HepG2 (cell line): ENCODE data around the gene OLFM3. TPM values are rescaled to one million over a fixed set of nuclear protein-coding genes. Genes with fewer than 3 reads are reported as not detected.

Experiments
- ATAC-seq: fragments of 200-7000 bp; cut with Tn5 transposase; 3 replicates; pipeline ENCODE4 v1.9.1; 2020; ENCODE audit warnings: mild to moderate bottlenecking, moderate library complexity
- BruUV-seq: library from RNA; stranded (reverse); fragments of 400-500 nt; replicated peaks from 2 replicates; lab custom pipeline; 2021; lab: Mats Ljungman, UMichigan
- CTCF ChIA-PET: fragments of 300-600 bp; formaldehyde crosslinking; extraction: SDS; loops from one replicate; lab custom pipeline; 2021; ENCODE audit warnings: low total read pairs, inconsistent platforms, low intra/inter-chr PET ratio; lab: Yijun Ruan, JAX
- POLR2A ChIA-PET: fragments of 350-600 bp; sonication (Branson Sonifier 250); formaldehyde crosslinking; loops from one replicate; lab custom pipeline; 2020; ENCODE audit warnings: antibody characterized with exemption, inconsistent platforms; lab: Yijun Ruan, JAX
- DNase-seq: peaks from one replicate; pipeline ENCODE4 v3.0.0-alpha.2; 2015; ENCODE audit warnings: low spot score
- FAIRE-seq: peaks from 3 replicates; lab custom pipeline; 2011; peaks lifted over from hg19 to GRCh38; lab: Jason Lieb, UNC
- H2AFZ ChIP-seq: one replicate; pipeline ENCODE4 v1.6.1; 2011; ENCODE audit warnings: low read length, inconsistent platforms
- H3K27ac ChIP-seq: fragments of 300-600 bp; 3 replicates; pipeline ENCODE4 v1.8.0; 2011; ENCODE audit warnings: mixed run types, mild to moderate bottlenecking, mixed read lengths, low read length, inconsistent platforms; ENCODE audit not compliant: insufficient read depth; ENCODE audit errors: extremely low read length
- H3K27me3 ChIP-seq, 2 experiments: fragments of 200-600 bp in 1 of 2; 2 replicates in 1 of 2; 3 replicates in 1 of 2; pipeline versions ENCODE4 v1.6.0 to v1.8.0; 2011; ENCODE audit warnings: low read length in 2 of 2, mild to moderate bottlenecking in 2 of 2, moderate library complexity in 2 of 2, inconsistent platforms in 1 of 2; ENCODE audit not compliant: insufficient read depth in 2 of 2, control insufficient read depth in 1 of 2
- H3K36me3 ChIP-seq, 2 experiments: fragments of 200-600 bp in 1 of 2; replicated peaks in 1 of 2; 2 replicates in 1 of 2; 3 replicates in 1 of 2; pipeline versions ENCODE4 v1.5.1 to v1.8.0; 2011; ENCODE audit warnings: low read length in 2 of 2, inconsistent platforms in 1 of 2; ENCODE audit not compliant: insufficient read depth in 2 of 2, control insufficient read depth in 1 of 2
- H3K4me1 ChIP-seq: 2 replicates; pipeline ENCODE4 v1.5.1; 2012; ENCODE audit warnings: low read length, inconsistent platforms; ENCODE audit not compliant: insufficient read depth
- H3K4me2 ChIP-seq: 2 replicates; pipeline ENCODE4 v1.6.0; 2011; ENCODE audit warnings: low read depth, low read length, inconsistent platforms
- H3K4me3 ChIP-seq, 3 experiments: fragments of 200-600 bp in 1 of 3; sonication (generic), shearing (Covaris generic) in 1 of 3; replicated peaks in 1 of 3; 2 replicates each; pipeline ENCODE4 v1.5.1; 2011 to 2016; ENCODE audit warnings: low read length in 3 of 3, inconsistent platforms in 2 of 3, low read depth in 2 of 3, mild to moderate bottlenecking in 2 of 3, control low read depth in 1 of 3, mixed read lengths in 1 of 3; ENCODE audit not compliant: insufficient read depth in 1 of 3
- H3K79me2 ChIP-seq: one replicate; pipeline ENCODE4 v1.6.1; 2011; ENCODE audit warnings: low read length, inconsistent platforms; ENCODE audit not compliant: insufficient read depth
- H3K9ac ChIP-seq: 2 replicates; pipeline ENCODE4 v1.6.0; 2011; ENCODE audit warnings: mild to moderate bottlenecking, low read depth, low read length, inconsistent platforms; ENCODE audit not compliant: insufficient read depth
- H3K9me3 ChIP-seq: 2 replicates; pipeline ENCODE4 v1.5.1; 2012; ENCODE audit warnings: mild to moderate bottlenecking, low read length
- H4K20me1 ChIP-seq: 2 replicates; pipeline ENCODE4 v1.6.0; 2011; ENCODE audit warnings: inconsistent platforms, mild to moderate bottlenecking, low read length, moderate library complexity; ENCODE audit not compliant: insufficient read depth
- ASH2L ChIP-seq: fragments of 300-600, 200-600 bp; sonication (generic); IDR thresholded peaks from 2 replicates; pipeline ENCODE4 v1.7.0; 2017; ENCODE audit warnings: low read depth, mild to moderate bottlenecking, moderate library complexity, mixed read lengths, low read length; ENCODE audit not compliant: insufficient read length
- CHCHD3 ChIP-seq: sonication (generic); formaldehyde crosslinking; IDR thresholded peaks from 2 replicates; pipeline ENCODE4 v1.8.0; 2022; ENCODE audit warnings: mild to moderate bottlenecking, missing genetic modification reagents, moderate library complexity
- EED ChIP-seq: sonication (generic); formaldehyde crosslinking; IDR thresholded peaks from 2 replicates; pipeline ENCODE4 v1.5.0; 2020; ENCODE audit warnings: mild to moderate bottlenecking, missing genetic modification reagents
- HDAC2 ChIP-seq: sonication (generic); formaldehyde crosslinking; IDR thresholded peaks from 2 replicates; pipeline ENCODE4 v1.4.0; 2020; ENCODE audit warnings: missing genetic modification reagents
- MAX ChIP-seq: IDR thresholded peaks from 2 replicates; pipeline ENCODE4 v1.6.1; 2012; ENCODE audit warnings: inconsistent platforms
- MED1 ChIP-seq: sonication (generic); formaldehyde crosslinking; IDR thresholded peaks from 2 replicates; pipeline ENCODE4 v1.4.0; 2020; ENCODE audit warnings: missing genetic modification reagents
- POGZ ChIP-seq: sonication (generic); formaldehyde crosslinking; IDR thresholded peaks from 2 replicates; pipeline ENCODE4 v1.4.0; 2020; ENCODE audit warnings: mild to moderate bottlenecking, missing genetic modification reagents
- SMC3 ChIP-seq: IDR thresholded peaks from 2 replicates; pipeline ENCODE4 v1.6.1; 2011; ENCODE audit warnings: low read length, improper control_type of control experiment
- SNAPC4 ChIP-seq: sonication (generic); formaldehyde crosslinking; IDR thresholded peaks from 2 replicates; pipeline ENCODE4 v1.4.0; 2020; ENCODE audit warnings: mild to moderate bottlenecking, missing genetic modification reagents
- ZMAT5 ChIP-seq: sonication (generic); formaldehyde crosslinking; IDR thresholded peaks from 2 replicates; pipeline ENCODE4 v1.5.0; 2020; ENCODE audit warnings: mild to moderate bottlenecking, low read depth, missing genetic modification reagents, borderline replicate concordance
- ZNF12 ChIP-seq: sonication (generic); formaldehyde crosslinking; IDR thresholded peaks from 2 replicates; pipeline ENCODE4 v1.5.0; 2020; ENCODE audit warnings: missing genetic modification reagents
- ZNF30 ChIP-seq: sonication (generic); formaldehyde crosslinking; IDR thresholded peaks from 2 replicates; pipeline ENCODE4 v1.5.0; 2020; ENCODE audit warnings: mild to moderate bottlenecking, missing genetic modification reagents
- ZNF468 ChIP-seq: sonication (generic); formaldehyde crosslinking; IDR thresholded peaks from 2 replicates; pipeline ENCODE4 v1.8.0; 2022; ENCODE audit warnings: mild to moderate bottlenecking, moderate library complexity, missing genetic modification reagents
- ZNF549 ChIP-seq: sonication (generic); formaldehyde crosslinking; IDR thresholded peaks from 2 replicates; pipeline ENCODE4 v1.5.0; 2020; ENCODE audit warnings: missing genetic modification reagents
- ZNF841 ChIP-seq: sonication (generic); formaldehyde crosslinking; IDR thresholded peaks from 2 replicates; pipeline ENCODE4 v1.8.1; 2023; ENCODE audit warnings: missing genetic modification reagents, borderline replicate concordance
- WGBS: methylation state at CpG from one replicate; pipeline ENCODE4 v1.1.6; 2017; ENCODE audit warnings: low lambda C conversion rate; 5-methylcytosine and 5-hydroxymethylcytosine counted together
- in situ Hi-C: cut with HindIII; loops from 2 replicates; pipeline ENCODE4 v1.10.0; 2017; ENCODE audit warnings: low pct_unique_long_range_greater_than_20kb; ENCODE audit not compliant: extremely low pct_ligation_motif_present
- intact Hi-C: fragments of 100-400 bp; cut with micrococcal nuclease; formaldehyde crosslinking; loops from one replicate; pipeline ENCODE4 v1.10.0; 2022; ENCODE audit not compliant: unreplicated experiment
- polyA plus RNA-seq, 8 experiments: library from polyadenylated mRNA; depleted of rRNA in 3 of 8; stranded (reverse) in 7 of 8; unstranded in 1 of 8; fragments of >200 nt; fragmentation: Illumina TruSeq in 4 of 8; extraction: Trizol in 4 of 8; gene quantifications; 2 replicates each; pipeline versions ENCODE4 v1.2.1 to v1.2.3, GENCODE V29; 2011 to 2016; ENCODE audit warnings: low read depth in 4 of 8, missing spikeins in 1 of 8, mixed read lengths in 1 of 8; ENCODE audit not compliant: insufficient read depth in 1 of 8
- total RNA-seq, 5 experiments: library from RNA; depleted of rRNA; stranded (reverse); fragments of >200 nt; fragmentation: Illumina TruSeq; extraction: Trizol; gene quantifications; 2 replicates each; pipeline ENCODE4 v1.2.3, GENCODE V29; 2016; ENCODE audit warnings: low read depth in 1 of 5

The OLFM3 gene
- total and polyA plus RNA-seq, 2 of the 13 experiments (the other 11 are each of a cell fraction or from before 2014, with no cell fraction given), result not detected

- CTCF ChIA-PET, result no interaction called here
- intact Hi-C loops, result no loop called here
Observed at GRCh38 chr1:101964708-101965107, 32.0 kb downstream of the OLFM3 start.

GRCh38 chr1:101960142-101960541 lies 36.6 kb downstream of the OLFM3 start:
- no peak overlapping the region for H3K4me2 ChIP-seq
- ATAC-seq (no peak), DNase-seq (no peak), FAIRE-seq (no peak)
- no peak overlapping the region for H3K27ac ChIP-seq
- 15% methylated on average over 2 of the region's 2 CpGs for WGBS
- no TSS peak for BruUV-seq
- H3K79me2 ChIP-seq, result no peaks in the 10 kb centered on the region
- CTCF ChIA-PET, result no interaction called here
- no peak overlapping the region for H2AFZ ChIP-seq
- no peak overlapping the region for H3K9ac ChIP-seq
- intact Hi-C loops, result no loop called here
- in situ Hi-C loops, result no loop called here
- no peaks in the 10 kb centered on the region for H3K4me1 ChIP-seq
- POLR2A ChIA-PET, result no interaction called here
- no peak overlapping the region for H3K4me3 ChIP-seq
- no peaks in the 10 kb centered on the region for H3K9me3 ChIP-seq
- H4K20me1 ChIP-seq, result no peaks in the 10 kb centered on the region
- no peaks in the 10 kb centered on the region for H3K27me3 ChIP-seq
- H3K36me3 ChIP-seq, result no peaks in the 10 kb centered on the region
- no peak for TF ChIP-seq SNAPC4 (CRISPR knock-in tag)
- no peak for TF ChIP-seq EED (CRISPR knock-in tag)
- no peak for TF ChIP-seq SMC3
- TF ChIP-seq ZNF549 (CRISPR knock-in tag), result no peak
- TF ChIP-seq ASH2L, result no peak
- TF ChIP-seq ZNF30 (CRISPR knock-in tag), result no peak
- TF ChIP-seq MED1 (CRISPR knock-in tag), result no peak
- no peak for TF ChIP-seq HDAC2 (CRISPR knock-in tag)
- TF ChIP-seq CHCHD3 (CRISPR knock-in tag), result no peak
- TF ChIP-seq ZNF468 (CRISPR knock-in tag), result no peak
- TF ChIP-seq ZNF841 (CRISPR knock-in tag), result no peak
- no peak for TF ChIP-seq POGZ (CRISPR knock-in tag)

More at GRCh38 chr1:101964708-101965107, 32.0 kb downstream of the OLFM3 start:
- TF ChIP-seq ZMAT5 (CRISPR knock-in tag) (no peak), ZNF12 (no peak), MAX (no peak)
- in situ Hi-C loops, result no loop called here
- Histone ChIP-seq H3K79me2 (no peaks in the 10 kb centered on the region), H3K4me1 (no peaks in the 10 kb centered on the region), H3K4me3 (no peak overlapping the region), H2AFZ (no peak overlapping the region), H3K9me3 (no peaks in the 10 kb centered on the region), H3K27me3 (no peaks in the 10 kb centered on the region), H3K27ac (no peak overlapping the region), H3K9ac (no peak overlapping the region), H3K36me3 (no peaks in the 10 kb centered on the region), H3K4me2 (no peak overlapping the region), H4K20me1 (no peaks in the 10 kb centered on the region)
- WGBS, result 3% methylated on average over 1 of the region's 1 CpG
- FAIRE-seq (no peak), DNase-seq (no peak), ATAC-seq (no peak)
- no TSS peak for BruUV-seq
- POLR2A ChIA-PET, result no interaction called here
